ENCODE results near the gene SAP30BP. TPM values are rescaled to one million over a fixed set of nuclear protein-coding genes. Genes with fewer than 3 reads are reported as not detected.

The SAP30BP gene
- total RNA-seq, 1 experiment from 2014 or later, result 89.7 TPM

DNA sequence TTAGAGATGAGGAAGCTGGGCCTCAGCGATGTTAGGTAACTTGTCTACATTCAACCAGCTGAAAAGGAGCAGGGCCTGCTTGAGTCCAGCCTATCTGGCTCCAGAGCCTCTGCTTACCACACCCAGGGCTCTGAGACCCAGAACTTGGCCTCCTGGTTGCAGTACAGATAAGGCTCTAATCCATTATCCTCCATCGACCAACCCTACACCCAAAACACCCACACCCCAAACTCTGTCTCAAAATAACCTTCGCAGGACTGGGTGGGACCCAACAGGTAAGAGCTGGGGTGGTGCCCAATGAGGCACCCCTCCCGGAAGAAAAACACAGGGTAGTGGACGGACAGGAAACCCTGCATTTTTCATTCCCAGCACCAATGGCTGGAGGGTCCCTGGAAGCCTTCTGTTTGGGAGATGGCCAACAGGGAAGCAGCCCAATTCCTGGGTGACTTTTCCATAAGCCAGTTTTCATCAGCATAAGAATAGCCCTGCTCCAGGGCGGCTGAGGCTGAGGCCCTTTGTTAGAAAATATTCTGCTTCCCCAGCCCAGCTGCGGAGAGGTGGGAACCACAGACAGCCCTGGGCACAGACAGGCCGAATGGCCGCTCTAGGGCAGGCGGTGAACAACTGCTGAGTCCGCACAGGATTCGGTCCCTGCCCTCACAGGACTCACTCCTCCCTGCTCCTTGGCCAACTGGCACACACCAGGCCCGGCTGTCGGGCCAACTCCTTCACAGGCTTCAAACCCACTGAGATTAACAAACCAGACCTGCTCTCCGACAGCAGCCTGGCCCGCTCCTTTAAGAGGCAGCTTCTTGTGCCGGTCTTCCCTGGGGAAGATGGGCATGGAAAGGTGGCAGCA, 24.1 kb upstream of the SAP30BP start:
- peak; percentile 74 for DNase-seq
- H3K9me3 ChIP-seq (ENCODE audit: control insufficient read depth, low read depth, low read length), result no peaks in the 10 kb centered on the region
- no peak overlapping the region for H2BK12ac ChIP-seq (ENCODE audit: insufficient read length, low read depth, low read length)
- H4K91ac ChIP-seq (ENCODE audit: insufficient read length, low read depth, low read length), result no peak overlapping the region
- H3K4me2 ChIP-seq (ENCODE audit: insufficient read depth, insufficient read length, low read length), result no peak overlapping the region
- H3K23me2 ChIP-seq (ENCODE audit: insufficient read length, low read depth, low read length, poor library complexity, severe bottlenecking), result no peaks in the 10 kb centered on the region
- H3K27me3 ChIP-seq (ENCODE audit: insufficient read depth, low read length), result no peaks in the 10 kb centered on the region
- H3K23ac ChIP-seq (ENCODE audit: insufficient read length, low read depth, low read length), result no peak overlapping the region
- no peak overlapping the region for H3K56ac ChIP-seq (ENCODE audit: insufficient read length, low read depth, low read length)
- peaks cover 7% of the 10 kb centered on the region; the same call in 1 of the 2 replicates for H3K4me1 ChIP-seq (ENCODE audit: insufficient read depth, low read length)
- no peak overlapping the region for H2AFZ ChIP-seq (ENCODE audit: low read length)
- H3K27ac Mint-ChIP-seq, result peak overlapping the region; percentile 89 to 91 (median 90)
- no peak overlapping the region for H3T11ph ChIP-seq (ENCODE audit: low read length)
- no peak overlapping the region for H2BK5ac ChIP-seq (ENCODE audit: insufficient read length, low read length)
- TF ChIP-seq, protein P1, sequence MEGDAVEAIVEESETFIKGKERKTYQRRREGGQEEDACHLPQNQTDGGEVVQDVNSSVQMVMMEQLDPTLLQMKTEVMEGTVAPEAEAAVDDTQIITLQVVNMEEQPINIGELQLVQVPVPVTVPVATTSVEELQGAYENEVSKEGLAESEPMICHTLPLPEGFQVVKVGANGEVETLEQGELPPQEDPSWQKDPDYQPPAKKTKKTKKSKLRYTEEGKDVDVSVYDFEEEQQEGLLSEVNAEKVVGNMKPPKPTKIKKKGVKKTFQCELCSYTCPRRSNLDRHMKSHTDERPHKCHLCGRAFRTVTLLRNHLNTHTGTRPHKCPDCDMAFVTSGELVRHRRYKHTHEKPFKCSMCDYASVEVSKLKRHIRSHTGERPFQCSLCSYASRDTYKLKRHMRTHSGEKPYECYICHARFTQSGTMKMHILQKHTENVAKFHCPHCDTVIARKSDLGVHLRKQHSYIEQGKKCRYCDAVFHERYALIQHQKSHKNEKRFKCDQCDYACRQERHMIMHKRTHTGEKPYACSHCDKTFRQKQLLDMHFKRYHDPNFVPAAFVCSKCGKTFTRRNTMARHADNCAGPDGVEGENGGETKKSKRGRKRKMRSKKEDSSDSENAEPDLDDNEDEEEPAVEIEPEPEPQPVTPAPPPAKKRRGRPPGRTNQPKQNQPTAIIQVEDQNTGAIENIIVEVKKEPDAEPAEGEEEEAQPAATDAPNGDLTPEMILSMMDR (conservative IDR thresholded peaks at IDR 0.05), result no peak
- H2BK20ac ChIP-seq (ENCODE audit: low read depth, low read length, poor library complexity, severe bottlenecking), result no peak overlapping the region
- no peak overlapping the region for H3K4ac ChIP-seq (ENCODE audit: low read depth, low read length)
- no peak overlapping the region for H4K5ac ChIP-seq (ENCODE audit: insufficient read length, low read depth, low read length)
- H3K4me3 Mint-ChIP-seq, result peak overlapping the region in 1 of 2 experiments; percentile 26; a peak in 2 of 5 replicates
- H3K9ac ChIP-seq (ENCODE audit: extremely low read depth, insufficient read length, low read length), result no peak overlapping the region
- 100% methylated on average over 1 of the region's 17 CpGs for WGBS (ENCODE audit: extremely low coverage, insufficient read length, low lambda C conversion rate)
- peak overlapping the region; percentile 19 for H3K18ac ChIP-seq (ENCODE audit: insufficient read length, low read depth, low read length)
- H3K14ac ChIP-seq (ENCODE audit: insufficient read depth, low read length), result no peak overlapping the region; the same call in 1 of the 2 replicates
- H3K9me3 Mint-ChIP-seq, result no peaks in the 10 kb centered on the region
- H3K27me3 Mint-ChIP-seq (ENCODE audit: low read depth), result no peaks in the 10 kb centered on the region
- H4K20me1 ChIP-seq (ENCODE audit: control insufficient read depth, insufficient read depth, insufficient read length), result no peaks in the 10 kb centered on the region
- no peak overlapping the region for H3K27ac ChIP-seq (ENCODE audit: insufficient read length, low read depth, low read length)
- no peaks in the 10 kb centered on the region for H3K79me2 ChIP-seq (ENCODE audit: insufficient read depth, low read length)
- no peak overlapping the region for H4K8ac ChIP-seq (replicated peaks; ENCODE audit: insufficient read length, low read depth, low read length)
- no peak overlapping the region for H2AK5ac ChIP-seq (ENCODE audit: insufficient read length, low read length)
- H3K79me1 ChIP-seq (ENCODE audit: insufficient read depth, low read depth, low read length, poor library complexity, severe bottlenecking), result no peaks in the 10 kb centered on the region
- H2BK120ac ChIP-seq (ENCODE audit: low read depth, low read length, poor library complexity, severe bottlenecking), result no peak overlapping the region
- H3K4me1 Mint-ChIP-seq, result peaks cover 29 to 34% of the 10 kb centered on the region in 2 experiments
- peaks cover 3 to 8% (median 3%) of the 10 kb centered on the region in 3 experiments; a peak in 3 of 7 replicates for H3K36me3 Mint-ChIP-seq (ENCODE audit: insufficient read depth in 1 of 3, low read depth in 3 of 3)
- H2BK15ac ChIP-seq (ENCODE audit: low read depth, low read length), result no peak overlapping the region

Data from H9 (cell line).